Myocyte (in vitro differentiated cells): ENCODE results near the gene TLDC2. TPM values are rescaled to one million over a fixed set of nuclear protein-coding genes. Genes with fewer than 3 reads are reported as not detected.

ENCODE experiments used
- total RNA-seq: library from RNA; depleted of rRNA; stranded (reverse); fragments of >200 nt; gene quantifications from 2 replicates; pipeline ENCODE4 v1.2.3, GENCODE V29; 2014

The TLDC2 gene
- total RNA-seq, 1 donor from 2014 or later = not detected

Other genes with a start within 250 kb of the TLDC2 start
- not detected in 2 replicates for gene SLA2, start 229.9 kb upstream of the TLDC2 start, total RNA-seq
- 13.3 and 15.6 TPM in 2 replicates for gene NDRG3, start 130.0 kb upstream of the TLDC2 start, total RNA-seq
- gene DSN1, start 102.4 kb upstream of the TLDC2 start, total RNA-seq = 4.6 and 8.4 TPM in 2 replicates
- 15.9 and 20.8 TPM in 2 replicates for gene SAMHD1, start 75.6 kb downstream of the TLDC2 start, total RNA-seq
- 2.3 and 2.7 TPM in 2 replicates for gene RBL1, start 219.9 kb downstream of the TLDC2 start, total RNA-seq